HG03095 (cell line): Measurements from ENCODE around the gene SSX2IP.
"Not testable (repeated sequence)": the region's sequence is repeated elsewhere in the genome, so short reads cannot be mapped to it uniquely, and the experiment has no call there.

Experiments
- ATAC-seq: cut with Tn5 transposase; IDR thresholded peaks from one replicate; pipeline ENCODE4 v1.9.1; 2021; ENCODE audit warnings: moderate library complexity; ENCODE audit not compliant: unreplicated experiment

SSX2IP gene, protein sequence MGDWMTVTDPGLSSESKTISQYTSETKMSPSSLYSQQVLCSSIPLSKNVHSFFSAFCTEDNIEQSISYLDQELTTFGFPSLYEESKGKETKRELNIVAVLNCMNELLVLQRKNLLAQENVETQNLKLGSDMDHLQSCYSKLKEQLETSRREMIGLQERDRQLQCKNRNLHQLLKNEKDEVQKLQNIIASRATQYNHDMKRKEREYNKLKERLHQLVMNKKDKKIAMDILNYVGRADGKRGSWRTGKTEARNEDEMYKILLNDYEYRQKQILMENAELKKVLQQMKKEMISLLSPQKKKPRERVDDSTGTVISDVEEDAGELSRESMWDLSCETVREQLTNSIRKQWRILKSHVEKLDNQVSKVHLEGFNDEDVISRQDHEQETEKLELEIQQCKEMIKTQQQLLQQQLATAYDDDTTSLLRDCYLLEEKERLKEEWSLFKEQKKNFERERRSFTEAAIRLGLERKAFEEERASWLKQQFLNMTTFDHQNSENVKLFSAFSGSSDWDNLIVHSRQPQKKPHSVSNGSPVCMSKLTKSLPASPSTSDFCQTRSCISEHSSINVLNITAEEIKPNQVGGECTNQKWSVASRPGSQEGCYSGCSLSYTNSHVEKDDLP

DNA sequence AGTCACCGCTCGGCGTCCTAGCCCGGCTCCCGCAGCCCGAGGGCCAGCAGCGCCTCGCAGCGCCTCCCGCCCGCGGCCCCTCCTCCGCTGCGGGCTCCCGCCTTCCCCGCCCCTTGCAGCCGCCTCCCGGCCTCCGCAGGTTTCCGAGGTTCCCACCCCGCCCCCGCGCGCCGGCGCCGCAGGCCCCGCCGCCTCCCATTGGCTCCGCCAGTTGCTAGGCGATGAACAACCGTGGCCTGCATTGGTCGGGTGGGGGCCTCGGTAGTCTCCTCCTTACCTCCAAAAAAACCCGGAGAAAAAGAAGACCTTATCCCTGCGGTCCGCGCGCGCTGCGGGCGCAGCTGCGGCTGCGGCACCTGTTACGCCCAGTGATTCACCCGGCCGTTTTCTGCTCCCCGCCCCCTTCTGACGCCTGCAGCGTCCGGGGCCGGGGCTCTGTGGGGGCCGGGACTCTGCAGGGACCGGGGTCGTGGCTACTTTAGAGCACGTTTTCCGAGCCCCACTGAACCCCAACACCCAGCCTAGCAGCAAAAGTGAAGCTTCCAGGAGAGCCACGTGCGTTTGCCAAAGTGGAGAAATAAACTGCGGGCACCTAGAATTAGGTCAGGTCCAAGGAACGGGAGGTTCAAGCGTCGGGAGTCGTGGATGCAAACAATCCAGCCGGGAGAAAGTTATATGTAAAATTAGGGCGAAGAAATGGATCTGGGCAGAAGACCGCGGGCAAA, at the start of gene SSX2IP:
Gene SSX2IP (minus strand): TSS at position 65 of the 725 bp plus-strand sequence. CDS start 19,242 bp downstream, outside the sequence.
- peak; percentile 94 for ATAC-seq

DNA sequence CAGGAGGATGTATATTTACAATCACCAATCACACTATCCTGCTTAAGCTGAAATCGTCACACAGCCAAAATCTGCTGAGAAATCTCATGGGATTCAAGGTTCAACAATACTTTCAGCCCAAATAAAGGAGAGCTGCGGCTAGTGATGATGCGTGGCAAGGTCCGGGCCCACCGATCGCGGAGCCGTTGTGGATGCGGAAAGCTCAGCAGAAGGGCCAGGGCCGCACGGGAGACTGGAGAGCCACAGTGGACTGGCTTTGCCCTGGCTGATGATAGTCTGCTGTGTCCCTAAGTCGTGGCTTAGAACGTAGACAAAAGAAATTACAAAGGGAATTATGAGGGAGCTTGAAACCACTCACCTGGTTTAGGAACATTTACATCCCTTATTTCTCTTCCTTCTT, 48.0 kb upstream of the SSX2IP start:
- no peak for ATAC-seq

DNA sequence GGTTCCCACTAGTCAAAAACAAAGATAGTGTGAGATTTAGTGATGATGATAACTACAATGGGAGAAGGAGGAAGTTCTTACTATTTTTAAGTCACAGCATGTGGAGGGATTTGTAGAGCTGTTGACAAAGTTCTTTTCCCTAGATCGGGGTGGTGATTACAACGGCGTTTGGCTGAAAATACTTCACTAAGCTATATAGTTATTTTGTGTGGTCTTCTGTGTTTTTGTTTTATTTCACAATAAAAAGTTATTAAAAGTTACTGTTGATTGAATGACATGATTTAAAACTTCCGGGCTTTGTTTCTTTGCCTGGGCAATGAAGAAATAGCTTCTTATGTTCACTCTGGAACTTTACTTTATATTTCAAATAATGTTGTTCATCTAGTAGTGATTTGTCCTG, 47.3 kb upstream of the SSX2IP start:
- ATAC-seq = no peak

DNA sequence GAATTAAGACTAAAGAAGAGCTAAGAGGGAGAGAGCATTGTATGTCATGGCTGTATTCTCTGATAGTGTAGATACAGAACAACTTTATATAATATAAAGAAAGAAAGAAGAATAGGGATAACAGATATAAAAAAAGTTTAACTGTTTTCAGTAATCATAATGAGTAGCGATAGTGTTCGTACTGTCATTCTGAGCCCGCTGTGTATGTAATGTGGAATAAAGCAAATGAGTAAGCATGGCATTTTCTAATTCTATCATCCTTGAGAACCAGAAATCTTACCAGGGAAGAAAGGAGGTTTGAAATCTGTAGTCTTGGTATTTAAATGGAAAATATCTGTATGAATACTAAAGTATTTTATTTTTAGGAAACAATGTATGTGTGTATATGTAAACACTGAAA, 46.7 kb upstream of the SSX2IP start:
- ATAC-seq = no peak

DNA sequence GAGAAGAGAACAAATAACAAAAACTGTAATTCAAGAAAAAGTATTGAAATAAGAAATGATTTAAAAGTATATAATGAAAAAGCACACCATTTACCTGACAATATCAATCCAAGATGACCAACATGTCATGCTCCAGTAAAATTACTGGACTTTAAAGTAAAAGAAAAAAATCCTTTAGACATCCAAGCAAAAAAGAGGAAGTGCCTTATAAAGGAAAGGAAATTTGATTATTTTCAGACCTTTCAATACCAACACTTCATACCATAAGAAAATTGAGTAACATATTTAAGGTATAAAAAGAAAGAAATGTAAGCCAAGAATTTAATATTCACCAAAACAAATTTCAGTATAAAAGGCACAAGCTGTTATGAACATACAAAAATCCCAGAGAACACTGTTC, 46.2 kb upstream of the SSX2IP start:
- no peak for ATAC-seq

DNA sequence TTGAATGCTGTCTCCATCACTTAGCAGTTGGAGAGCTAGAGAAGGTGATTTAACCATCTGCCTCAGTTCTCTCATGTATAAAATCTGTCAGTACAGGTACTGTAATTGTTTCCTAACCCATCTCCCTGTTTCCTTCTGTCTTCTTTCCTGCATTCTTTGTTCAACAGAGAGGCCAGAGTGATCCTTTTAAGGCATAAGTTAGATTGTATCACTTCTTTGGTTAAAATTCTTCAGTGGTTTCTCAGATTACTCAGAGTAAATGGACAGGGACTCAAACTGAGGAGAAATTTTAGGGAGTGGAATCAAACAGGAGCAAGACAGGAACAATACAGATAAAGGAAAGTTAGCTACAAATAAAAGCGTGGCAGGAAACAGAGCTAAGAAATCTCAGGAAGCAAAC, 45.2 kb upstream of the SSX2IP start:
- ATAC-seq = no peak

DNA sequence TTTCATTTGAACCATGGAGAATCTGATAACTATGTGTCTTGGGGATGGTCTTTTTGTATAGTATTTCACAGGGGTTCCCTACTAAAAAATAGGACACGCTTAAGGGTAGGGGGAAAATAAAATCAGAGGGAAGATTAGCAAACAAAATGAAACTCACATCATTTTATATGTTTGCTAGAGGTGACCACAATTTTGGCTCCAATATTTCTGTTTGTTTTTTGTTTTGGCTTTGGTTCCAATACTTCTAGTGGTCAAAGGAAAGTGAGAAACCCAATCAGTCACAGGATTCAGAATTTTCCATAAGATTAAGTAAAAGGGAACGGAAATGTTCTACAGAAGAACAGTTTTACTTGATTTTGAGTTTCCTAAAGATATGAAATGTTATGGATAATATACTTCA, 42.3 kb upstream of the SSX2IP start:
- no peak for ATAC-seq

DNA sequence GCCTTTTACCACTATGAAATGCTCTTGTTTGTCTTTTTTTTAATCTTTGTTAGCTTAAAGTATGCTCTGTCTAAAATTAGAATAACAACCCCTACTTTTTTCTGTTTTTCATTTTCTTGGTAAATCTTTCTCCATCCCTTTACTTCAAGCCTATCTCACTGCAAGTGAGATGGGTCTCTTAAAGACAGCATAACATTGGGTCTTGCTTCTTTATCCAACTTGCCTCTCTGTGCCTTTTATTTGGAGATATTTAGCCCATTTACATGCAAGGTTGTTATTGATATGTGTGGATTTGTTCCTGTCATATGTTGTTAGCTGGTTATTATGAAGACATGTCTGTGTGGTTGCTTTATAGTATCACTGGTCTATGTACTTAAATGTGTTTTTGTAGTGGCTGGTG, 41.3 kb upstream of the SSX2IP start:
- no peak for ATAC-seq

- ATAC-seq = not testable (repeated sequence)
These were observed 37.5 kb upstream of the SSX2IP start for GRCh38 chr1:84727711-84728110.

DNA sequence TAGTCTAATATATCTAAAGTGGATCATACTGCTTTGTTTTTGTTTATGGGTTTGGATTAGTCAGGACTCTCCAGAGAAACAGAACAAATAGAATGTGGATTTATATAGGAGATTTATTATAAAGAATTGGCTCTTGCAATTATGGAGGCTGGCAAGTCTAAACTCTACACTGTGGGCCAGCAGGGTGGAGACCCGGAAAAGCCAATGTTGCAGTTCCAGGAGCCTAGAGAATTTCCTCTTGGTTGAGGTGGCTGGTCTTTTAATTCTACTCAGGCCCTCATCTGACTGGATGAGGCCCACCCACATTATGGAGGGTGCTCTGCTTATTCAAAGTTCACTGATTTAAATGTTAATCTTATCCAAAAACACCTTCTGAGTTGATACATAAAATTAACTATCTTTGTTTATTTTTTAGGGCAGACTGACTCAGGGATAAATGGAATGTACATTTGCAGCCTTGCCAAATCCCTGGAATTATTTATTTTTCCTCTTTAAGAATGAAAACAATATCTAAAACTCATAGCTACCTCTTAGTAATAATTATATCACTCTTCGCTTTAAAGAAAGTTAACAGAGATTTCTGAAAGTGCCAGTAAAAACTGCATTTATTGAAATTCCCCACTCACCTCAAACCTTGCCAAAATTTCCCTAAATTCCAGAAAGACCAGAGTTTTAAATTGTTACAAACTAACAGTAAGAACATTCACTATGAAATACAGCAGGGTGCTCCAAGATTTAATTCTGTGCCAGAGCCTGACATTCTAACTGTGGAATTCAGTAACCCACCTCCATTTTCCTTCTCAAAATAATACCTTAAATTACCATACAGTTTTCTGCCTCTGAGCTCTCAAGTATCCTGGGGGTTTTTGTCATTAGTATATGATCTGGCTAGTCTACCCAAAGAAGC, 36.6 kb upstream of the SSX2IP start:
- ATAC-seq = no peak

DNA sequence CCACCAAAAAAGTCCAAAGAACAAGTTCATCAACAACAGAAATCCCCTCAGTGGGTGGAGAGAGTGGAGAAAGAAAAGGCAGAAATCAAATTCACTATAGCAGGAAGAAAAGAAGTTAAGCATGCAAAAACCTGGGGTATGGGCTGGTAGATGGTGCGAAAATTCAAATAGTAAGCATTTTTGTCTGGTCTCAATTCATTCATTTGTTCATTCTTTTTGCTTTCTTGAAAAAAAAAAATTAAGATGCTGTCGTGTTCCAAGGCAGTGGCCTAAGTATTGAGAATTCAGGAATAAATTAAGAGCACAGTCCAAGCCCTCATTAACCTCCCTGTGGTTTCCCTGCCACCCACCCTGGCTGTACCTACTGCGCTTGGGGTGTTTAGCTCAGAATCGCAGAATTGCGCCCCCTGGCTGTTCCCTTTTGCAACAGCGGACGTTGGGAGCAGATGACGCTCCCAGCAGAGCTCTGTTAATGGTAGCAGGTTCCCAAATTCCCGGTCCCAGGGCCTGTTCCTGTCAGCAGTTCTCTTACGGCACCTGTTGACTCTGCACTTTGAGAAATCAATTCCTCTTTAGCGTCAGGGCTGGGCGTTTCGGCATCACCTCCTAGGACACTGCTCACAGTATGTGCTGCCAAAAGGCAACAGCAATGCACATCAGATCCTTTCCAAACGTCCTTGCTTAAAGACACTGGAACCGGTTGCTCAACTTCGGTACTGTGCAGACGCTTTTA, 34.0 kb upstream of the SSX2IP start:
- ATAC-seq = no peak

GRCh38 chr1:84722794-84723193, 32.5 kb upstream of the SSX2IP start:
- ATAC-seq = no peak

- ATAC-seq = not testable (repeated sequence)
These were observed 31.6 kb upstream of the SSX2IP start for GRCh38 chr1:84721872-84722271.

GRCh38 chr1:84721152-84721551, 30.9 kb upstream of the SSX2IP start:
- no peak for ATAC-seq

DNA sequence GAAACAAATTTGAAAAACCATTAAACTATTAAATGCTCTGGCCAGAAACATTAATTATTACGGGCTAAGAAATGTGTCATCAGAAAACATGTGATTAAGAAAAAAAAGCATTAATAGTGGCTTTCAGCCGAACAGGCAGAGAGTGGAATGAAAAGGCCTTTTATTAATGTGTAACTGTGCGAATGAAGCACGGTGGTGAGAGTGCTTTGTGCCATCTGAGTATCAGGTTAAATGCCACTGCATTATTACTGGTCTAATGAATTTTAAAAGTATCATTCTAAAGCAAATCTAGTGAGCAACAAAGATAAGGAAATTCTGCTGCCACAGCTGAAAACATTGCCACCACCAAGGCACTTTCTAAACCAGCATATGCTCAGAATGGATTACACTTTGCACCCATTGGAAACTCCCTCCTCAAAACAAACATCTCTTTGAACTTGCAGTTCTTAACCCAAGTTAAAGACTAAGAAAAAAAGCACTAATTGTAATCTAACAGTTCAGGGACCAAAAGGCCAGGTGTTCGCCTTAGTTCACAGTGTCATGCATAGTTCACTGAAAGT, 30.0 kb upstream of the SSX2IP start:
- ATAC-seq = no peak

DNA sequence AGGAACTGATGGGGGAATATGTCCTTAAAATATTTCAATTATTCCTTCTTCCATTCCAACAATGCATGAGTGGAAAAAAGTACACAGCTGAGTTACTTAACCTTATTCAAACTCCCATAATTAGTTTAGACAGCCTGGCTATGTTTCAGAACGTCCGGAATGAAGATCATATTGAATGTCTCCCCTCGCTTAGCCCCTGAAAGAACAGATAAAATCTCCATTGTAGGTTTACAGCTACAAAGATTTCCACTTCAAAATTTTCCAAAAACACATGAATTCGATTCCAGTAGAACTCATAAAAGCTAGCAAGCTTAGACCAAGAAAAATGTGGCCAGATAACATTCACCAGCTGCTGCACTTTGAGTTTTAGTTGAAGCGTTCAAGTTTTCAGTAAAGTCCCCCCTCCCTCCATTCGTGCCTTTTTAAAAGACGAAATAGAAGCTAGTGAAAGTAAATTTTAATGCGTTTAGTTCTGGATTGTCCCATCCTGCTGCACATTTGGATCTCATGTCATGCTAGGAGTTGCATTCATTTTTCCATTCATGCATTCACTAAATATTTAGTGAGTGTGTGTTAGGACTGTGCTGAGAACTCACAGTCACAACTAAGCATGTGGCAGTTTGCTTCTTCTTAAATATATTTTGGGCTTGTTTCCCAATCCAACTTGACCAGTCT, 29.4 kb upstream of the SSX2IP start:
- ATAC-seq = no peak

DNA sequence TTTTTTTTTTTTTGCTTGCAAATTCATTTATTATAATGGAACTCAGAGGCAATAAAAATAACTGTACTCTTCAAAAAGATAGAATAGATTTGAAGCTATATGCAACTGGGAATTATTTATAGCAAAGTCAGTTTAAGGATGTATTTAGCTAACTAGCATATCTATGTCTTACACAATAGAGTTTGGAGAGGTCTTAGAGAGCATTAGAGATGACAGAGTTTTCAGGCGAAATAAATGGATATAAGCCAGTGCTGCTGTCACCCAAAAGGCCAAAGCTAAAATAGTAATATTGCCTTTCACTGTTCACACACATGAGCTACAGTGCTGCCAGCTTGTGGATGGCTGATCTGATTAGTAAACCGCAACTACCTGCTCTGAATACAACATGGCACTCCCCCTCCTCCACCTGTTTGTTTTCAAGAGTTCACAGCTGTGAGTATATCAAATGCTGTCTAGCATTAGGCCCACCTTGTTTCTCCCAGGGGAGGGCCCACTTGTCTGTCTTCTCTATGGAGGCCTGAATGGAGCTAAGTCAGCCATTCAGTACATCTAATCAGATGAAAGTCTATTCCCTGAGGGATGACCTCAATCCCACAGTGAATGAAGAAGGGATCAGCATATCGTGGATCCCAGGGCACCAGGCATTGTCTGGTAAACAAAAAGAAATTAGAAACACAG, 25.2 kb upstream of the SSX2IP start:
- no peak for ATAC-seq

GRCh38 chr1:84712276-84712874, 22.1 kb upstream of the SSX2IP start:
- no peak for ATAC-seq
